HepG2 (cell line): ENCODE data around the gene KAZN. TPM values are rescaled to one million over a fixed set of nuclear protein-coding genes. Genes with fewer than 3 reads are reported as not detected.

Experiments used
- ATAC-seq: fragments of 200-7000 bp; cut with Tn5 transposase; 3 replicates; pipeline ENCODE4 v1.9.1; 2020; ENCODE audit warnings: mild to moderate bottlenecking, moderate library complexity
- BruUV-seq: library from RNA; stranded (reverse); fragments of 400-500 nt; replicated peaks from 2 replicates; lab custom pipeline; 2021; lab: Mats Ljungman, UMichigan
- CTCF ChIA-PET: fragments of 300-600 bp; formaldehyde crosslinking; extraction: SDS; loops from one replicate; lab custom pipeline; 2021; ENCODE audit warnings: low total read pairs, inconsistent platforms, low intra/inter-chr PET ratio; lab: Yijun Ruan, JAX
- POLR2A ChIA-PET: fragments of 350-600 bp; sonication (Branson Sonifier 250); formaldehyde crosslinking; loops from one replicate; lab custom pipeline; 2020; ENCODE audit warnings: antibody characterized with exemption, inconsistent platforms; lab: Yijun Ruan, JAX
- DNase-seq: peaks from one replicate; pipeline ENCODE4 v3.0.0-alpha.2; 2015; ENCODE audit warnings: low spot score
- FAIRE-seq: peaks from 3 replicates; lab custom pipeline; 2011; peaks lifted over from hg19 to GRCh38; lab: Jason Lieb, UNC
- H2AFZ ChIP-seq: one replicate; pipeline ENCODE4 v1.6.1; 2011; ENCODE audit warnings: low read length, inconsistent platforms
- H3K27ac ChIP-seq: fragments of 300-600 bp; 3 replicates; pipeline ENCODE4 v1.8.0; 2011; ENCODE audit warnings: mixed run types, mild to moderate bottlenecking, mixed read lengths, low read length, inconsistent platforms; ENCODE audit not compliant: insufficient read depth; ENCODE audit errors: extremely low read length
- H3K27me3 ChIP-seq, 2 experiments: fragments of 200-600 bp in 1 of 2; 2 replicates in 1 of 2; 3 replicates in 1 of 2; pipeline versions ENCODE4 v1.6.0 to v1.8.0; 2011; ENCODE audit warnings: low read length in 2 of 2, mild to moderate bottlenecking in 2 of 2, moderate library complexity in 2 of 2, inconsistent platforms in 1 of 2; ENCODE audit not compliant: insufficient read depth in 2 of 2, control insufficient read depth in 1 of 2
- H3K36me3 ChIP-seq, 2 experiments: fragments of 200-600 bp in 1 of 2; replicated peaks in 1 of 2; 2 replicates in 1 of 2; 3 replicates in 1 of 2; pipeline versions ENCODE4 v1.5.1 to v1.8.0; 2011; ENCODE audit warnings: low read length in 2 of 2, inconsistent platforms in 1 of 2; ENCODE audit not compliant: insufficient read depth in 2 of 2, control insufficient read depth in 1 of 2
- H3K4me1 ChIP-seq: 2 replicates; pipeline ENCODE4 v1.5.1; 2012; ENCODE audit warnings: low read length, inconsistent platforms; ENCODE audit not compliant: insufficient read depth
- H3K4me2 ChIP-seq: 2 replicates; pipeline ENCODE4 v1.6.0; 2011; ENCODE audit warnings: low read depth, low read length, inconsistent platforms
- H3K4me3 ChIP-seq, 3 experiments: fragments of 200-600 bp in 1 of 3; sonication (generic), shearing (Covaris generic) in 1 of 3; replicated peaks in 1 of 3; 2 replicates each; pipeline ENCODE4 v1.5.1; 2011 to 2016; ENCODE audit warnings: low read length in 3 of 3, inconsistent platforms in 2 of 3, low read depth in 2 of 3, mild to moderate bottlenecking in 2 of 3, control low read depth in 1 of 3, mixed read lengths in 1 of 3; ENCODE audit not compliant: insufficient read depth in 1 of 3
- H3K79me2 ChIP-seq: one replicate; pipeline ENCODE4 v1.6.1; 2011; ENCODE audit warnings: low read length, inconsistent platforms; ENCODE audit not compliant: insufficient read depth
- H3K9ac ChIP-seq: 2 replicates; pipeline ENCODE4 v1.6.0; 2011; ENCODE audit warnings: mild to moderate bottlenecking, low read depth, low read length, inconsistent platforms; ENCODE audit not compliant: insufficient read depth
- H3K9me3 ChIP-seq: 2 replicates; pipeline ENCODE4 v1.5.1; 2012; ENCODE audit warnings: mild to moderate bottlenecking, low read length
- H4K20me1 ChIP-seq: 2 replicates; pipeline ENCODE4 v1.6.0; 2011; ENCODE audit warnings: inconsistent platforms, mild to moderate bottlenecking, low read length, moderate library complexity; ENCODE audit not compliant: insufficient read depth
- BRD4 ChIP-seq: sonication (generic); formaldehyde crosslinking; IDR thresholded peaks from 2 replicates; pipeline ENCODE4 v1.4.0; 2020; ENCODE audit warnings: missing genetic modification reagents
- FOXJ3 ChIP-seq: sonication (generic); formaldehyde crosslinking; IDR thresholded peaks from 2 replicates; pipeline ENCODE4 v1.4.0; 2020; ENCODE audit warnings: missing genetic modification reagents, mild to moderate bottlenecking, borderline replicate concordance
- FOXK1 ChIP-seq: sonication (generic); formaldehyde crosslinking; IDR thresholded peaks from 2 replicates; pipeline ENCODE4 v1.4.0; 2020; ENCODE audit warnings: low read depth, missing genetic modification reagents, borderline replicate concordance
- HES4 ChIP-seq: sonication (generic); formaldehyde crosslinking; IDR thresholded peaks from 2 replicates; pipeline ENCODE4 v1.9.0; 2021; ENCODE audit warnings: mild to moderate bottlenecking, missing genetic modification reagents, borderline replicate concordance
- MNT ChIP-seq: fragments of 450-650 bp; IDR thresholded peaks from 2 replicates; pipeline ENCODE4 v1.6.1; 2016
- SMYD3 ChIP-seq: sonication (generic); formaldehyde crosslinking; IDR thresholded peaks from 2 replicates; pipeline ENCODE4 v1.8.1; 2023; ENCODE audit warnings: mild to moderate bottlenecking, missing genetic modification reagents
- SNAPC5 ChIP-seq: sonication (generic); formaldehyde crosslinking; IDR thresholded peaks from 2 replicates; pipeline ENCODE4 v1.8.1; 2023; ENCODE audit warnings: mild to moderate bottlenecking, missing genetic modification reagents, borderline replicate concordance
- THAP7 ChIP-seq: sonication (generic); formaldehyde crosslinking; IDR thresholded peaks from 2 replicates; pipeline ENCODE4 v1.8.1; 2023; ENCODE audit warnings: mild to moderate bottlenecking, missing genetic modification reagents
- YEATS2 ChIP-seq: sonication (generic); formaldehyde crosslinking; IDR thresholded peaks from 2 replicates; pipeline ENCODE4 v1.4.0; 2020; ENCODE audit warnings: missing genetic modification reagents, borderline replicate concordance
- ZKSCAN1 ChIP-seq: fragments of 150-350 bp; IDR thresholded peaks from 2 replicates; pipeline ENCODE4 v1.6.1; 2014; ENCODE audit warnings: low read length
- ZNF225 ChIP-seq: sonication (generic); formaldehyde crosslinking; IDR thresholded peaks from 2 replicates; pipeline ENCODE4 v1.4.0; 2020; ENCODE audit warnings: mild to moderate bottlenecking, missing genetic modification reagents
- ZNF660 ChIP-seq: sonication (generic); formaldehyde crosslinking; IDR thresholded peaks from 2 replicates; pipeline ENCODE4 v1.5.1; 2020; ENCODE audit warnings: mild to moderate bottlenecking, low read depth, missing genetic modification reagents, borderline replicate concordance
- WGBS: methylation state at CpG from one replicate; pipeline ENCODE4 v1.1.6; 2017; ENCODE audit warnings: low lambda C conversion rate; 5-methylcytosine and 5-hydroxymethylcytosine counted together
- in situ Hi-C: cut with HindIII; loops from 2 replicates; pipeline ENCODE4 v1.10.0; 2017; ENCODE audit warnings: low pct_unique_long_range_greater_than_20kb; ENCODE audit not compliant: extremely low pct_ligation_motif_present
- intact Hi-C: fragments of 100-400 bp; cut with micrococcal nuclease; formaldehyde crosslinking; loops from one replicate; pipeline ENCODE4 v1.10.0; 2022; ENCODE audit not compliant: unreplicated experiment
- polyA plus RNA-seq, 8 experiments: library from polyadenylated mRNA; depleted of rRNA in 3 of 8; stranded (reverse) in 7 of 8; unstranded in 1 of 8; fragments of >200 nt; fragmentation: Illumina TruSeq in 4 of 8; extraction: Trizol in 4 of 8; gene quantifications; 2 replicates each; pipeline versions ENCODE4 v1.2.1 to v1.2.3, GENCODE V29; 2011 to 2016; ENCODE audit warnings: low read depth in 4 of 8, missing spikeins in 1 of 8, mixed read lengths in 1 of 8; ENCODE audit not compliant: insufficient read depth in 1 of 8
- total RNA-seq, 5 experiments: library from RNA; depleted of rRNA; stranded (reverse); fragments of >200 nt; fragmentation: Illumina TruSeq; extraction: Trizol; gene quantifications; 2 replicates each; pipeline ENCODE4 v1.2.3, GENCODE V29; 2016; ENCODE audit warnings: low read depth in 1 of 5

Gene KAZN
- total and polyA plus RNA-seq, 2 of the 13 experiments (the other 11 are each of a cell fraction or from before 2014, with no cell fraction given), result 10.4 to 13.5 TPM

- FAIRE-seq, result no peak
- H3K4me2 ChIP-seq, result no peak overlapping the region
These were observed 27.1 kb downstream of the KAZN start for GRCh38 chr1:14625572-14625971.

More at GRCh38 chr1:14625572-14625971, 27.1 kb downstream of the KAZN start:
- no peaks in the 10 kb centered on the region for H3K79me2 ChIP-seq
- no peak overlapping the region for H3K9ac ChIP-seq
- in situ Hi-C loops, result no loop called here
- no peak overlapping the region for H2AFZ ChIP-seq
- TF ChIP-seq BRD4 (no peak), ZKSCAN1 (no peak), FOXJ3 (no peak), ZNF225 (no peak), SNAPC5 (CRISPR knock-in tag) (no peak), THAP7 (CRISPR knock-in tag) (no peak), HES4 (CRISPR knock-in tag) (no peak), ZNF660 (no peak), YEATS2 (CRISPR knock-in tag) (no peak), FOXK1 (CRISPR knock-in tag) (no peak), MNT (no peak), SMYD3 (CRISPR knock-in tag) (no peak)
- BruUV-seq, result no TSS peak
- intact Hi-C loops, result no loop called here
- H3K27me3 ChIP-seq, result peaks cover 0 to 31% of the 10 kb centered on the region in 2 experiments; a peak in 2 of 5 replicates
- CTCF ChIA-PET, result no interaction called here
- no peaks in the 10 kb centered on the region for H4K20me1 ChIP-seq
- H3K4me1 ChIP-seq, result no peaks in the 10 kb centered on the region
- no peak overlapping the region for H3K27ac ChIP-seq
- DNase-seq (no peak), ATAC-seq (no peak)
- POLR2A ChIA-PET, result no interaction called here
- WGBS, result 2% methylated on average over 11 of the region's 11 CpGs
- H3K36me3 ChIP-seq, result no peaks in the 10 kb centered on the region
- H3K4me3 ChIP-seq, result no peak overlapping the region
- H3K9me3 ChIP-seq, result no peaks in the 10 kb centered on the region
